Endothelial cell of umbilical vein (primary cell): Measurements from ENCODE around the gene CNPY1. TPM values are rescaled to one million over a fixed set of nuclear protein-coding genes. Genes with fewer than 3 reads are reported as not detected.

Experiments
- BruUV-seq: library from RNA; stranded (reverse); fragments of 400-500 nt; replicated peaks from 2 replicates; lab custom pipeline; 2021; lab: Mats Ljungman, UMichigan
- CTCF ChIA-PET: fragments of 300-600, 350-600 bp; sonication (Branson Sonifier 250); formaldehyde crosslinking; loops from one replicate; lab custom pipeline; 2021; ENCODE audit warnings: antibody characterized with exemption, inconsistent platforms; lab: Charles Lee
- POLR2A ChIA-PET: fragments of 300-600, 350-600 bp; sonication (Branson Sonifier 250); formaldehyde crosslinking; loops from one replicate; lab custom pipeline; 2021; ENCODE audit warnings: antibody characterized with exemption, inconsistent platforms; lab: Charles Lee
- DNase-seq: peaks from one replicate; pipeline ENCODE4 v3.0.0-alpha.2; 2011; ENCODE audit warnings: low read depth, low spot score
- FAIRE-seq: peaks from 2 replicates; lab custom pipeline; 2011; peaks lifted over from hg19 to GRCh38; lab: Jason Lieb, UNC
- H2AFZ ChIP-seq: 2 replicates; pipeline ENCODE4 v1.6.0; 2012; ENCODE audit warnings: low read depth, low read length, control low read depth, inconsistent platforms
- H3K27ac ChIP-seq: 2 replicates; pipeline ENCODE4 v1.5.1; 2011; ENCODE audit warnings: low read depth, mild to moderate bottlenecking, control low read depth, low read length, moderate library complexity; ENCODE audit not compliant: insufficient read depth
- H3K27me3 ChIP-seq, 2 experiments: 2 replicates each; pipeline versions ENCODE4 v1.6.0 to v1.6.1; 2011; ENCODE audit warnings: low read length in 2 of 2, mixed read lengths in 1 of 2; ENCODE audit not compliant: control insufficient read depth in 2 of 2, insufficient read depth in 2 of 2
- H3K36me3 ChIP-seq, 2 experiments: 2 replicates in 1 of 2; 3 replicates in 1 of 2; pipeline ENCODE4 v1.5.1; 2011; ENCODE audit warnings: low read length in 2 of 2, mild to moderate bottlenecking in 1 of 2, moderate library complexity in 1 of 2; ENCODE audit not compliant: control insufficient read depth in 2 of 2, insufficient read depth in 2 of 2; ENCODE audit errors: extremely low read depth in 1 of 2
- H3K4me1 ChIP-seq: 3 replicates; pipeline ENCODE4 v1.5.1; 2011; ENCODE audit warnings: mild to moderate bottlenecking, low read length; ENCODE audit not compliant: control insufficient read depth, insufficient read depth; ENCODE audit errors: extremely low read depth
- H3K4me2 ChIP-seq: 2 replicates; pipeline ENCODE4 v1.6.1; 2011; ENCODE audit warnings: low read length, control low read depth, mixed read lengths; ENCODE audit not compliant: insufficient read depth
- H3K4me3 ChIP-seq, 3 experiments: fragments of 200-600 bp in 1 of 3; sonication (generic), shearing (Covaris generic) in 1 of 3; replicated peaks in 1 of 3; 2 replicates each; pipeline ENCODE4 v1.5.1; 2011 to 2016; ENCODE audit warnings: control low read depth in 3 of 3, low read length in 3 of 3, mild to moderate bottlenecking in 2 of 3, inconsistent platforms in 1 of 3, low read depth in 1 of 3, moderate library complexity in 1 of 3; ENCODE audit not compliant: insufficient read depth in 1 of 3
- H3K79me2 ChIP-seq: 2 replicates; pipeline ENCODE4 v1.6.0; 2012; ENCODE audit warnings: low read length, inconsistent platforms; ENCODE audit not compliant: control insufficient read depth, insufficient read depth
- H3K9ac ChIP-seq: replicated peaks from 2 replicates; pipeline ENCODE3; 2011; ENCODE audit warnings: low read length, control low read depth; ENCODE audit not compliant: insufficient read depth; ENCODE audit errors: extremely low read depth
- H3K9me1 ChIP-seq: replicated peaks from 3 replicates; pipeline ENCODE4 v1.6.0; 2011; ENCODE audit warnings: mild to moderate bottlenecking, low read length; ENCODE audit not compliant: control insufficient read depth, insufficient read depth; ENCODE audit errors: extremely low read depth
- H3K9me3 ChIP-seq: replicated peaks from 2 replicates; pipeline ENCODE4 v1.5.1; 2012; ENCODE audit warnings: low read length, inconsistent platforms; ENCODE audit not compliant: control insufficient read depth, insufficient read depth
- H4K20me1 ChIP-seq: replicated peaks from 2 replicates; pipeline ENCODE3; 2011; ENCODE audit warnings: mild to moderate bottlenecking, low read length; ENCODE audit not compliant: control insufficient read depth, insufficient read depth; ENCODE audit errors: extremely low read depth
- GATA2 ChIP-seq: IDR thresholded peaks from 2 replicates; pipeline ENCODE4 v1.7.0; 2011; ENCODE audit warnings: low read depth, mild to moderate bottlenecking, moderate library complexity, mixed read lengths, low read length; ENCODE audit not compliant: insufficient read length, insufficient read depth
- JUN ChIP-seq: IDR thresholded peaks from 2 replicates; pipeline ENCODE4 v1.6.1; 2011; ENCODE audit warnings: borderline replicate concordance, low read depth; ENCODE audit not compliant: insufficient read length, insufficient read depth
- MAX ChIP-seq: IDR thresholded peaks from 2 replicates; pipeline ENCODE4 v1.6.1; 2011; ENCODE audit not compliant: insufficient read depth, insufficient read length
- POLR2A ChIP-seq: IDR thresholded peaks from 2 replicates; pipeline ENCODE4 v1.6.1; 2012; ENCODE audit warnings: low read depth, mild to moderate bottlenecking, control low read depth, low read length
- dilution Hi-C: fragments of 300-500 bp; cut with MboI; formaldehyde crosslinking; loops from one replicate; pipeline ENCODE4 v1.15.0; 2019; ENCODE audit warnings: low sequenced_read_pairs; ENCODE audit not compliant: extremely low pct_ligation_motif_present
- intact Hi-C: fragments of 100-400 bp; cut with micrococcal nuclease; formaldehyde crosslinking; loops from one replicate; pipeline ENCODE4 v1.10.0; 2022
- polyA plus RNA-seq, 4 experiments: library from polyadenylated mRNA; depleted of rRNA in 3 of 4; stranded (reverse) in 3 of 4; unstranded in 1 of 4; fragments of >200 nt; gene quantifications; 2 replicates each; pipeline versions ENCODE4 v1.2.1 to v1.2.3, GENCODE V29; 2011 to 2012; ENCODE audit warnings: missing spikeins in 1 of 4
- total RNA-seq: library from RNA; stranded (reverse); gene quantifications from 2 replicates; pipeline ENCODE4 v1.2.3, GENCODE V29; 2021

CNPY1 gene
- total and polyA plus RNA-seq, 2 donors (not counting 3 experiments of a cell fraction or from before 2014, with no cell fraction given) = not detected

- H3K27me3 ChIP-seq = no peaks in the 10 kb centered on the region
- FAIRE-seq = no peak
- POLR2A ChIA-PET = no interaction called here
Observed at GRCh38 chr7:155584261-155584660, 37.9 kb upstream of the CNPY1 start.

GRCh38 chr7:155583636-155584035, 37.3 kb upstream of the CNPY1 start:
- no peak overlapping the region for H2AFZ ChIP-seq
- FAIRE-seq (no peak), DNase-seq (no peak)
- no peak for TF ChIP-seq JUN
- no peak for TF ChIP-seq GATA2
- TF ChIP-seq POLR2A = no peak
- H3K9me1 ChIP-seq = no peaks in the 10 kb centered on the region
- H3K79me2 ChIP-seq = no peaks in the 10 kb centered on the region
- ChIA-PET POLR2A (no interaction called here), CTCF (interaction anchor here (1.4 kb wide), 1 partner anchor 15 kb away, joined by 11 read pairs; no protein-coding TSS in a partner anchor)
- BruUV-seq = no TSS peak
- dilution Hi-C loops (no loop called here), intact Hi-C loops (no loop called here)
- no peak overlapping the region for H3K4me2 ChIP-seq
- no peaks in the 10 kb centered on the region for H3K9me3 ChIP-seq
- no peaks in the 10 kb centered on the region for H3K4me1 ChIP-seq
- H3K9ac ChIP-seq = no peak overlapping the region
- H3K4me3 ChIP-seq = no peak overlapping the region
- H3K27me3 ChIP-seq = no peaks in the 10 kb centered on the region
- no peaks in the 10 kb centered on the region for H3K36me3 ChIP-seq
- H3K27ac ChIP-seq = no peak overlapping the region
- no peaks in the 10 kb centered on the region for H4K20me1 ChIP-seq

More at GRCh38 chr7:155584261-155584660, 37.9 kb upstream of the CNPY1 start:
- Histone ChIP-seq H3K4me1 (no peaks in the 10 kb centered on the region), H3K9me1 (no peaks in the 10 kb centered on the region), H4K20me1 (no peaks in the 10 kb centered on the region), H3K9ac (no peak overlapping the region), H3K9me3 (no peaks in the 10 kb centered on the region), H3K36me3 (no peaks in the 10 kb centered on the region), H3K79me2 (no peaks in the 10 kb centered on the region), H3K4me2 (no peak overlapping the region), H3K27ac (no peak overlapping the region), H3K4me3 (no peak overlapping the region), H2AFZ (no peak overlapping the region)
- DNase-seq = no peak
- dilution Hi-C loops = no loop called here
- intact Hi-C loops = no loop called here
- no peak for TF ChIP-seq MAX
- no TSS peak for BruUV-seq
- CTCF ChIA-PET = interaction anchor here (0.9 to 1.1 kb wide), 2 partner anchors 15 to 20 kb away, joined by 4 to 6 read pairs; no protein-coding TSS in a partner anchor
